ENCODE data around the gene RNF187. TPM values are rescaled to one million over a fixed set of nuclear protein-coding genes. Genes with fewer than 3 reads are reported as not detected.
A peak's percentile ranks its signal among the peaks of the same experiment; 100 is the strongest.

RNF187 gene
- total RNA-seq, 1 experiment from 2014 or later: 141 TPM

DNA sequence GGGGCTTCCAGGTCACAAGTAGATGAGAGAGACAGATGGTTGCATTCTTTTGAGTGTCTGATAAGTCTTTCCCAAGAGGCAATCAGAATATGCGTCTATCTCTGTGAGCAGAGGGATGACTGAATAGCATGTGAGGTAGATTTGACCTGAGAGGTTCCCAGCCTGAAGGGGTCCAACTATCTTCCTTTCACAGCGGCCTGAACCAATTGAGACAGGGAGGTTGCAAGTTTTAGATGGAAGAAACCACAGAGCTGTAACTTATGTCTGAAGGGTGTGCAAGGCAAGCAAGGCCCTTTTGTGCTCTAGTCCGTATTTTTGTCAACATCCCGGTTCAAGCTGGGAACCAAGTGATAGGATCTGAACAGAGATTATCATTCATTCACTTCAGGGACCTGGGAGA, 9.9 kb upstream of the RNF187 start:
- no peak for ATAC-seq
- H3K27me3 Mint-ChIP-seq (ENCODE audit: low read depth): peaks cover 16% of the 10 kb centered on the region
- peak overlapping the region; percentile 28 for H3K27ac Mint-ChIP-seq
- DNase-seq (ENCODE audit: low spot score): no peak
- no peaks in the 10 kb centered on the region for H3K9me3 Mint-ChIP-seq
- ChIA-PET CTCF (interaction anchor here (1.4 to 1.8 kb wide), 3 partner anchors 12 to 38 kb away, joined by 3 to 6 read pairs (median 4); no protein-coding TSS in a partner anchor), POLR2A (interaction anchor here (1.3 kb wide), 1 partner anchor 9 kb away, joined by 5 read pairs; the partner anchor contains the start of gene RNF187)
- TF ChIP-seq JUN (CRISPR knock-in tag; IDR thresholded peaks at IDR 0.05) (no peak), ATF1 (CRISPR knock-in tag; IDR thresholded peaks at IDR 0.05) (no peak), ZNF671 (CRISPR knock-in tag; IDR thresholded peaks at IDR 0.05) (no peak), ESRRA (CRISPR knock-in tag; IDR thresholded peaks at IDR 0.05; ENCODE audit: borderline replicate concordance) (no peak), TEAD4 (CRISPR knock-in tag; IDR thresholded peaks at IDR 0.05) (no peak), PRRX2 (CRISPR knock-in tag; IDR thresholded peaks at IDR 0.05) (no peak), ZNF232 (CRISPR knock-in tag; IDR thresholded peaks at IDR 0.05) (no peak), GRHL2 (CRISPR knock-in tag; IDR thresholded peaks at IDR 0.05; ENCODE audit: insufficient replicate concordance, severe bottlenecking) (no peak), MYBL2 (CRISPR knock-in tag; IDR thresholded peaks at IDR 0.05) (no peak), ELF4 (CRISPR knock-in tag; IDR thresholded peaks at IDR 0.05; ENCODE audit: low read depth) (no peak), SMAD3 (CRISPR knock-in tag; IDR thresholded peaks at IDR 0.05; ENCODE audit: borderline replicate concordance) (no peak), FOXK1 (CRISPR knock-in tag; IDR thresholded peaks at IDR 0.05) (no peak), ZNF263 (CRISPR knock-in tag; IDR thresholded peaks at IDR 0.05; ENCODE audit: low read depth) (no peak)
- TF ChIP-seq, protein P1, sequence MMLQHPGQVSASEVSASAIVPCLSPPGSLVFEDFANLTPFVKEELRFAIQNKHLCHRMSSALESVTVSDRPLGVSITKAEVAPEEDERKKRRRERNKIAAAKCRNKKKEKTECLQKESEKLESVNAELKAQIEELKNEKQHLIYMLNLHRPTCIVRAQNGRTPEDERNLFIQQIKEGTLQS (CRISPR knock-in tag; conservative IDR thresholded peaks at IDR 0.05): no peak
- H3K36me3 Mint-ChIP-seq: no peaks in the 10 kb centered on the region
- H3K4me1 Mint-ChIP-seq: peaks cover 61% of the 10 kb centered on the region
- H3K4me3 Mint-ChIP-seq: no peak overlapping the region

DNA sequence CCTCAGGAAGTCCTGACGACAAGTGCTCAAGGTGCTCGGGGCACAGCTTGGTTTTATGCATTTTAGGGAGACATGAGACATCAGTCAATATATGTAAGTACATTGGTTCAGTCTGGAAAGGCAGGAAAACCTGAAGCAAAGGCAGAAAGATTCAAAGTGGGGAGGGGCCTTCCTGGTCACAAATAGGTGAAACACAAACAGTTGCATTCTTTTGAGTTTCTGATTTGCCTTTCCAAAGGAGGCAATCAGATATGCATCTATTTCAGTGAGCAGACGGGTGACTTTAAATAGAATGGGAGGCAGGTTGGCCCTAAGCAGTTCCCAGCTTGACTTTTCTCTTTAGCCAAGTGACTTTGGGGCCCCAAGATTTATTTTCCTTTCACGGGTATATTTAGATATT, 8.9 kb upstream of the RNF187 start:
- peak overlapping the region; percentile 94 for H3K27ac Mint-ChIP-seq
- DNase-seq (ENCODE audit: low spot score): no peak

More for the DNA sequence above, 8.9 kb upstream of the RNF187 start:
- peak; percentile 9; the same call in 1 of the 2 replicates for ATAC-seq
- ChIA-PET POLR2A (interaction anchor here (0.8 to 2.0 kb wide), 2 partner anchors 8 to 21 kb away, joined by 4 to 11 read pairs; a partner anchor contains a TSS), CTCF (interaction anchor here (1.5 to 1.8 kb wide), 2 partner anchors 22 to 37 kb away, joined by 3 to 6 read pairs; no protein-coding TSS in a partner anchor)
- H3K9me3 Mint-ChIP-seq: no peaks in the 10 kb centered on the region
- H3K36me3 Mint-ChIP-seq: no peaks in the 10 kb centered on the region
- TF ChIP-seq, protein P2, sequence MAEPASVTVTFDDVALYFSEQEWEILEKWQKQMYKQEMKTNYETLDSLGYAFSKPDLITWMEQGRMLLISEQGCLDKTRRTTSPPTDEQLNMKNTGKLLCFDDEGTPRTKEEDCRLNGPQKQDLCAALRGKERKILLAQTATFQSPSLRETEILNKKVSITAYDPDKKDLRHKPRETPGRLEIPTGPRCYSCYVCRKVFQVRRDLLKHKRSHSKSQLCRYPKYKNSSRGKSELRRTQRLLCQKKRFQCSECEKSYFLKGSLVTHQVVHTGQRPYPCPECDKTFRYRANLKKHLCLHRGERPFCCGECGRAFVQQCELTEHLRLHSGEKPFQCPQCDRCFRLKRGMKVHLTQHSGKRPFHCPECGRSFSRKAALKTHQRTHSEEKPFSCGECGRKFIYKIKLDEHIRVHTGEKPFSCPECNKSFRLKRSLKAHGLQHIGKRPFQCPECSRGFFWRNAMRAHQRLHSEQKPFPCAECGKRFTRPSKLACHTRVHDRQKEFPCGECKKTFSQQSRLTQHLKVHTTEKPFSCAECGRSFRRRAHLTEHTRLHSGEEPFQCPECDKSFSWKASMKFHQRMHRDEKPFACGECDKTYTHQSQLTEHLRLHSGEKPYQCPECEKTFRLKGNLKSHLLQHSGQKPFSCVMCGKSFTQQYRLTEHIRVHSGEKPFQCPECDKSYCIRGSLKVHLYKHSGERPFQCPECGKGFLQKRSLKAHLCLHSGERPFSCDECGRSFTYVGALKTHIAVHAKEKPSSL (CRISPR knock-in tag; conservative IDR thresholded peaks at IDR 0.05): no peak
- TF ChIP-seq, protein P3, sequence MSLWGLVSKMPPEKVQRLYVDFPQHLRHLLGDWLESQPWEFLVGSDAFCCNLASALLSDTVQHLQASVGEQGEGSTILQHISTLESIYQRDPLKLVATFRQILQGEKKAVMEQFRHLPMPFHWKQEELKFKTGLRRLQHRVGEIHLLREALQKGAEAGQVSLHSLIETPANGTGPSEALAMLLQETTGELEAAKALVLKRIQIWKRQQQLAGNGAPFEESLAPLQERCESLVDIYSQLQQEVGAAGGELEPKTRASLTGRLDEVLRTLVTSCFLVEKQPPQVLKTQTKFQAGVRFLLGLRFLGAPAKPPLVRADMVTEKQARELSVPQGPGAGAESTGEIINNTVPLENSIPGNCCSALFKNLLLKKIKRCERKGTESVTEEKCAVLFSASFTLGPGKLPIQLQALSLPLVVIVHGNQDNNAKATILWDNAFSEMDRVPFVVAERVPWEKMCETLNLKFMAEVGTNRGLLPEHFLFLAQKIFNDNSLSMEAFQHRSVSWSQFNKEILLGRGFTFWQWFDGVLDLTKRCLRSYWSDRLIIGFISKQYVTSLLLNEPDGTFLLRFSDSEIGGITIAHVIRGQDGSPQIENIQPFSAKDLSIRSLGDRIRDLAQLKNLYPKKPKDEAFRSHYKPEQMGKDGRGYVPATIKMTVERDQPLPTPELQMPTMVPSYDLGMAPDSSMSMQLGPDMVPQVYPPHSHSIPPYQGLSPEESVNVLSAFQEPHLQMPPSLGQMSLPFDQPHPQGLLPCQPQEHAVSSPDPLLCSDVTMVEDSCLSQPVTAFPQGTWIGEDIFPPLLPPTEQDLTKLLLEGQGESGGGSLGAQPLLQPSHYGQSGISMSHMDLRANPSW (CRISPR knock-in tag; conservative IDR thresholded peaks at IDR 0.05; ENCODE audit: low read depth): no peak
- TF ChIP-seq CREM (CRISPR knock-in tag; IDR thresholded peaks at IDR 0.05) (no peak), FOXK1 (CRISPR knock-in tag; IDR thresholded peaks at IDR 0.05) (no peak), OVOL2 (CRISPR knock-in tag; IDR thresholded peaks at IDR 0.05; ENCODE audit: borderline replicate concordance) (no peak), MXD4 (CRISPR knock-in tag; IDR thresholded peaks at IDR 0.05; ENCODE audit: borderline replicate concordance) (no peak), ELF4 (CRISPR knock-in tag; IDR thresholded peaks at IDR 0.05; ENCODE audit: low read depth) (no peak)
- TF ChIP-seq, protein P1 (CRISPR knock-in tag; conservative IDR thresholded peaks at IDR 0.05): no peak
- H3K4me3 Mint-ChIP-seq: peak overlapping the region; percentile 38
- peaks cover 60% of the 10 kb centered on the region for H3K4me1 Mint-ChIP-seq
- peaks cover 11% of the 10 kb centered on the region for H3K27me3 Mint-ChIP-seq (ENCODE audit: low read depth)

Measured in WTC11 (cell line).